K562 (cell line): ENCODE data around the gene SH3PXD2B. TPM values are rescaled to one million over a fixed set of nuclear protein-coding genes. Genes with fewer than 3 reads are reported as not detected.

ENCODE experiments used
- ATAC-seq: fragments of 200-7000 bp; cut with Tn5 transposase; 3 replicates; pipeline ENCODE4 v1.9.1; 2020; ENCODE audit warnings: moderate library complexity
- BruUV-seq: library from RNA; stranded (reverse); fragments of 400-500 nt; replicated peaks from 2 replicates; lab custom pipeline; 2021; lab: Mats Ljungman, UMichigan
- CTCF ChIA-PET: fragments of 300-600 bp; formaldehyde crosslinking; extraction: SDS; loops from one replicate; lab custom pipeline; 2021; ENCODE audit warnings: low intra/inter-chr PET ratio; lab: Yijun Ruan, JAX
- POLR2A ChIA-PET: fragments of 300-600, 350-650 bp; sonication (Branson Sonifier 250); formaldehyde crosslinking; extraction: SDS; loops from one replicate; lab custom pipeline; 2021; ENCODE audit warnings: antibody characterized with exemption, inconsistent platforms; lab: Yijun Ruan, JAX
- DNase-seq, 4 experiments: peaks; one replicate each; pipeline versions ENCODE4 v3.0.0 to v3.0.0-alpha.2; 2011 to 2018; ENCODE audit warnings: low spot score in 3 of 4, mixed read lengths in 3 of 4; ENCODE audit errors: extremely low read depth in 1 of 4
- FAIRE-seq: peaks from 2 replicates; lab custom pipeline; 2011; peaks lifted over from hg19 to GRCh38; lab: Jason Lieb, UNC
- H2AFZ ChIP-seq: 2 replicates; pipeline ENCODE4 v1.6.0; 2011; ENCODE audit warnings: low read depth, low read length, control low read depth, inconsistent platforms
- H3K27ac ChIP-seq: fragments of 200-600 bp; 3 replicates; pipeline ENCODE4 v1.8.0; 2011; ENCODE audit warnings: low read depth, mild to moderate bottlenecking, control low read depth, inconsistent platforms, low read length, moderate library complexity, mixed read lengths; ENCODE audit errors: extremely low read depth
- H3K27me3 ChIP-seq, 2 experiments: fragments of 300-600 bp in 1 of 2; 2 replicates in 1 of 2; 3 replicates in 1 of 2; pipeline versions ENCODE4 v1.6.0 to v1.8.0; 2011; ENCODE audit warnings: inconsistent platforms in 2 of 2, low read length in 2 of 2, mild to moderate bottlenecking in 1 of 2, mixed read lengths in 1 of 2, moderate library complexity in 1 of 2; ENCODE audit not compliant: control insufficient read depth in 2 of 2, insufficient read depth in 2 of 2
- H3K36me3 ChIP-seq: fragments of 300-600 bp; 3 replicates; pipeline ENCODE4 v1.8.0; 2011; ENCODE audit warnings: mild to moderate bottlenecking, low read length, inconsistent platforms; ENCODE audit not compliant: control insufficient read depth, insufficient read depth
- H3K4me1 ChIP-seq, 2 experiments: fragments of 200-600 bp in 1 of 2; replicated peaks in 1 of 2; 2 replicates in 1 of 2; 3 replicates in 1 of 2; pipeline versions ENCODE4 v1.5.1 to v1.8.0; 2011; ENCODE audit warnings: inconsistent platforms in 2 of 2, low read length in 2 of 2, mild to moderate bottlenecking in 1 of 2, mixed read lengths in 1 of 2, moderate library complexity in 1 of 2; ENCODE audit not compliant: control insufficient read depth in 2 of 2, insufficient read depth in 2 of 2
- H3K4me2 ChIP-seq: 2 replicates; pipeline ENCODE4 v1.6.1; 2011; ENCODE audit warnings: low read length, control low read depth, inconsistent platforms, mixed read lengths; ENCODE audit not compliant: insufficient read depth
- H3K4me3 ChIP-seq: fragments of 200-600 bp; sonication (generic), shearing (Covaris generic); 2 replicates; pipeline ENCODE4 v1.5.1; 2016; ENCODE audit warnings: control low read depth, inconsistent platforms
- H3K79me2 ChIP-seq: fragments of 200-600 bp; 3 replicates; pipeline ENCODE4 v1.8.0; 2011; ENCODE audit warnings: low read length, inconsistent platforms; ENCODE audit not compliant: control insufficient read depth, insufficient read depth
- H3K9ac ChIP-seq, 2 experiments: 2 replicates each; pipeline versions ENCODE4 v1.6.0 to v1.6.1; 2011; ENCODE audit warnings: low read depth in 2 of 2, low read length in 2 of 2, control low read depth in 1 of 2, inconsistent platforms in 1 of 2, mild to moderate bottlenecking in 1 of 2, mixed read lengths in 1 of 2; ENCODE audit not compliant: insufficient read depth in 1 of 2
- H3K9me1 ChIP-seq: one replicate; pipeline ENCODE4 v1.6.0; 2011; ENCODE audit warnings: inconsistent platforms, mild to moderate bottlenecking, low read length, moderate library complexity; ENCODE audit not compliant: control insufficient read depth, insufficient read depth
- H3K9me3 ChIP-seq: replicated peaks from 2 replicates; pipeline ENCODE4 v1.5.1; 2011; ENCODE audit warnings: low read depth, low read length, inconsistent platforms; ENCODE audit not compliant: control insufficient read depth, insufficient read depth
- H4K20me1 ChIP-seq: replicated peaks from 2 replicates; pipeline ENCODE4 v1.6.1; 2011; ENCODE audit warnings: low read length, inconsistent platforms, mixed read lengths; ENCODE audit not compliant: control insufficient read depth, insufficient read depth
- BMI1 ChIP-seq: fragments of 150-350 bp; IDR thresholded peaks from 2 replicates; pipeline ENCODE4 v1.6.1; 2014; ENCODE audit warnings: low read length
- ELK3 ChIP-seq: fragments of 450-650 bp; formaldehyde crosslinking; IDR thresholded peaks from 2 replicates; pipeline ENCODE4 v1.4.0; 2020; ENCODE audit warnings: mild to moderate bottlenecking
- MLX ChIP-seq, 2 experiments: fragments of 450-650 bp in 1 of 2; sonication (generic) in 1 of 2; formaldehyde crosslinking; conservative IDR thresholded peaks; 2 replicates each; pipeline versions ENCODE4 v1.4.0 to v1.8.1; 2020 to 2022; ENCODE audit warnings: mild to moderate bottlenecking in 1 of 2, missing genetic modification reagents in 1 of 2
- RAD51 ChIP-seq: fragments of 450-650 bp; IDR thresholded peaks from 2 replicates; pipeline ENCODE4 v1.7.1; 2016; ENCODE audit warnings: low read depth, mild to moderate bottlenecking, borderline replicate concordance
- SMARCA5 ChIP-seq: fragments of 450-650 bp; IDR thresholded peaks from 2 replicates; pipeline ENCODE4 v1.6.1; 2016
- TOE1 ChIP-seq, 2 experiments: fragments of 450-650 bp in 1 of 2; sonication (generic) in 1 of 2; formaldehyde crosslinking in 1 of 2; IDR thresholded peaks; 2 replicates each; pipeline versions ENCODE4 v1.7.1 to v1.8.0; 2016 to 2022; ENCODE audit warnings: borderline replicate concordance in 2 of 2, mild to moderate bottlenecking in 2 of 2, antibody characterized with exemption in 1 of 2, inconsistent platforms in 1 of 2, low read depth in 1 of 2, missing genetic modification reagents in 1 of 2, moderate library complexity in 1 of 2
- ZFP1 ChIP-seq: fragments of 450-650 bp; formaldehyde crosslinking; IDR thresholded peaks from 2 replicates; pipeline ENCODE4 v1.4.0; 2020; ENCODE audit warnings: mild to moderate bottlenecking, mixed read lengths
- ZNF133 ChIP-seq: fragments of 250-450 bp; sonication (Bioruptor Pico); IDR thresholded peaks from 2 replicates; pipeline ENCODE4 v1.4.0; 2020; ENCODE audit warnings: mild to moderate bottlenecking
- WGBS: fragments of 100-300 bp; shearing (Covaris generic); methylation state at CpG from one replicate; pipeline ENCODE4 v1.1.6; 2016; ENCODE audit warnings: low coverage, mixed read lengths; ENCODE audit not compliant: insufficient coverage; ENCODE audit errors: missing lambda C conversion rate; 5-methylcytosine and 5-hydroxymethylcytosine counted together
- in situ Hi-C: fragments of 300-500 bp; cut with MboI; formaldehyde crosslinking; loops from 4 replicates; pipeline ENCODE4 v1.15.0; 2018; ENCODE audit warnings: inconsistent platforms, mixed read lengths
- intact Hi-C: fragments of 100-400 bp; cut with micrococcal nuclease; formaldehyde crosslinking; loops from 2 replicates; pipeline ENCODE4 v1.14.2; 2022
- polyA plus RNA-seq, 8 experiments: library from polyadenylated mRNA; depleted of rRNA in 4 of 8; stranded (reverse) in 5 of 8; unstranded in 3 of 8; fragments of >200 nt; fragmentation: Nextera tagmentation in 2 of 8; fragmentation: Illumina TruSeq in 1 of 8; extraction: Ambion mirVana in 2 of 8; extraction: Trizol in 1 of 8; gene quantifications; 2 replicates each; pipeline versions ENCODE4 v1.2.1 to v1.2.3, GENCODE V29; 2011 to 2014; ENCODE audit warnings: inconsistent platforms in 1 of 8, missing spikeins in 1 of 8
- total RNA-seq, 7 experiments: library from RNA; depleted of rRNA in 6 of 7; stranded (reverse); fragments of >200 nt in 6 of 7; fragmentation: Illumina TruSeq in 2 of 7; extraction: Trizol in 2 of 7; gene quantifications; 2 replicates each; pipeline versions ENCODE4 v1.2.1 to v1.2.3, GENCODE V29; 2011 to 2021; ENCODE audit warnings: low replicate concordance in 1 of 7
- TF ChIP-seq, protein P1 (sequence below): fragments of 250-450 bp; sonication (Bioruptor Pico); IDR thresholded peaks from 2 replicates; pipeline ENCODE4 v1.4.0; 2020; ENCODE audit warnings: mild to moderate bottlenecking, moderate library complexity
- TF ChIP-seq, protein P2 (sequence below): sonication (generic); formaldehyde crosslinking; IDR thresholded peaks from 2 replicates; pipeline ENCODE4 v1.9.0; 2022; ENCODE audit warnings: mild to moderate bottlenecking, missing genetic modification reagents

SH3PXD2B gene
- total and polyA plus RNA-seq, 9 of the 15 experiments (the other 6 are each of a cell fraction or from before 2014, with no cell fraction given): 0.04 to 0.66 (median 0.19) TPM

- TF ChIP-seq, protein P1, sequence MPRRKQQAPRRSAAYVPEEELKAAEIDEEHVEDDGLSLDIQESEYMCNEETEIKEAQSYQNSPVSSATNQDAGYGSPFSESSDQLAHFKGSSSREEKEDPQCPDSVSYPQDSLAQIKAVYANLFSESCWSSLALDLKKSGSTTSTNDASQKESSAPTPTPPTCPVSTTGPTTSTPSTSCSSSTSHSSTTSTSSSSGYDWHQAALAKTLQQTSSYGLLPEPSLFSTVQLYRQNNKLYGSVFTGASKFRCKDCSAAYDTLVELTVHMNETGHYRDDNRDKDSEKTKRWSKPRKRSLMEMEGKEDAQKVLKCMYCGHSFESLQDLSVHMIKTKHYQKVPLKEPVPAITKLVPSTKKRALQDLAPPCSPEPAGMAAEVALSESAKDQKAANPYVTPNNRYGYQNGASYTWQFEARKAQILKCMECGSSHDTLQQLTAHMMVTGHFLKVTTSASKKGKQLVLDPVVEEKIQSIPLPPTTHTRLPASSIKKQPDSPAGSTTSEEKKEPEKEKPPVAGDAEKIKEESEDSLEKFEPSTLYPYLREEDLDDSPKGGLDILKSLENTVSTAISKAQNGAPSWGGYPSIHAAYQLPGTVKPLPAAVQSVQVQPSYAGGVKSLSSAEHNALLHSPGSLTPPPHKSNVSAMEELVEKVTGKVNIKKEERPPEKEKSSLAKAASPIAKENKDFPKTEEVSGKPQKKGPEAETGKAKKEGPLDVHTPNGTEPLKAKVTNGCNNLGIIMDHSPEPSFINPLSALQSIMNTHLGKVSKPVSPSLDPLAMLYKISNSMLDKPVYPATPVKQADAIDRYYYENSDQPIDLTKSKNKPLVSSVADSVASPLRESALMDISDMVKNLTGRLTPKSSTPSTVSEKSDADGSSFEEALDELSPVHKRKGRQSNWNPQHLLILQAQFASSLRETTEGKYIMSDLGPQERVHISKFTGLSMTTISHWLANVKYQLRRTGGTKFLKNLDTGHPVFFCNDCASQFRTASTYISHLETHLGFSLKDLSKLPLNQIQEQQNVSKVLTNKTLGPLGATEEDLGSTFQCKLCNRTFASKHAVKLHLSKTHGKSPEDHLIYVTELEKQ (CRISPR knock-in tag): no peak
- TF ChIP-seq BMI1 (no peak), SMARCA5 (peak; percentile 70; the same call in 1 of the 2 replicates), ZFP1 (no peak)
Observed at GRCh38 chr5:172417983-172418630, 36.2 kb downstream of the SH3PXD2B start (continued).

DNA sequence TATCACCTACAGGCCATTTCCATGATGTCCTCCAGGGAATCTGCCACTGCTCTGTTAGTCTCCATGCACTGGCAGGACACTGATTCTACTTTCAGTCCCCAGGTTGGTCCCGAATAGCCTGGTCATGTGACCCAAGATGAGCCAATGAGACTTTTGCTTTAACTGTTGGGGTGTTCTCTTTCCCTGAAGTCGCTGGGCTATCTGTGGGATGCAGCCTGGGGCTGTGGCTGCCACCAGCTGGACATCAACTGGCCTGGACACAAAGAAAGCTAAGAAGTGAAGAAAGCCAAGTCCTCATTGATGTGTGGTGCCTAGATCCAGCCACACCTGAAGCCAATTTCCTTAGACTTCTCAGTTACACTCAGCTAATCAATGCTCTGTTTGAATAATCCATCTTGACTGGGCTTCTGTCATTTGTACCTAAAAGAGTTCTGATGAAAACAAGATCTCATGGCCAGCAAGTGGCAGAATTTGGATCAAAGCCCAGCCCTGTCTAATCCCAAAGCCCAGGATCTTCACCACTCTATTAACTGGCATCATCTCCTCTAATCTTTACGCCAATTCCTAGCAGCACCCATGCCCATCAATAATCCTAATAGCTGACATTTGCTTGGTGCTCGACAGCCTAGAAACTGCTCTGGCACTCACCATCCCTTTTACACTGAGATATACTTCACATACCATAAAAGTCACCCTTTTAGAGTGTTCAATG is 37.0 kb downstream of the SH3PXD2B start:
- no peaks in the 10 kb centered on the region for H3K36me3 ChIP-seq
- H3K4me1 ChIP-seq: no peaks in the 10 kb centered on the region; a peak in 2 of 5 replicates
- DNase-seq (peak in 2 of 4 experiments; percentile 25 to 37), FAIRE-seq (no peak), ATAC-seq (no peak)
- H3K27me3 ChIP-seq: peaks cover 12 to 61% of the 10 kb centered on the region in 2 experiments; a peak in 4 of 5 replicates
- 6% methylated on average over 4 of the region's 4 CpGs for WGBS
- ChIA-PET CTCF (no interaction called here), POLR2A (no interaction called here)
- no peak overlapping the region for H3K27ac ChIP-seq
- H3K9me3 ChIP-seq: no peaks in the 10 kb centered on the region
- BruUV-seq: no TSS peak
- intact Hi-C loops (no loop called here), in situ Hi-C loops (no loop called here)
- no peak overlapping the region for H2AFZ ChIP-seq
- H3K79me2 ChIP-seq: no peaks in the 10 kb centered on the region
- peaks cover 12% of the 10 kb centered on the region; the same call in 1 of the 2 replicates for H4K20me1 ChIP-seq
- no peak overlapping the region for H3K4me2 ChIP-seq
- no peaks in the 10 kb centered on the region for H3K9me1 ChIP-seq
- H3K4me3 ChIP-seq: no peak overlapping the region
- H3K9ac ChIP-seq: no peak overlapping the region
- TF ChIP-seq ELK3 (CRISPR knock-in tag) (no peak), MLX (CRISPR knock-in tag; conservative IDR thresholded peaks at IDR 0.05) (no peak), RAD51 (peak; percentile 62), TOE1 (IDR thresholded peaks at IDR 0.05; ENCODE audit: borderline replicate concordance) (peak; percentile 52; the same call in 1 of the 2 replicates), TOE1 (CRISPR knock-in tag; IDR thresholded peaks at IDR 0.05; ENCODE audit: borderline replicate concordance, low read depth) (no peak), ZNF133 (no peak)
- TF ChIP-seq, protein P2, sequence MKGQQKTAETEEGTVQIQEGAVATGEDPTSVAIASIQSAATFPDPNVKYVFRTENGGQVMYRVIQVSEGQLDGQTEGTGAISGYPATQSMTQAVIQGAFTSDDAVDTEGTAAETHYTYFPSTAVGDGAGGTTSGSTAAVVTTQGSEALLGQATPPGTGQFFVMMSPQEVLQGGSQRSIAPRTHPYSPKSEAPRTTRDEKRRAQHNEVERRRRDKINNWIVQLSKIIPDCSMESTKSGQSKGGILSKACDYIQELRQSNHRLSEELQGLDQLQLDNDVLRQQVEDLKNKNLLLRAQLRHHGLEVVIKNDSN (CRISPR knock-in tag): peak; percentile 57
